ENCODE results near the gene MLH3. TPM values are rescaled to one million over a fixed set of nuclear protein-coding genes. Genes with fewer than 3 reads are reported as not detected.

MLH3 gene
- total and polyA plus RNA-seq, 10 of the 15 experiments (the other 5 are each of a cell fraction or from before 2014, with no cell fraction given) = 12.6 to 31.2 (median 19.6) TPM

DNA sequence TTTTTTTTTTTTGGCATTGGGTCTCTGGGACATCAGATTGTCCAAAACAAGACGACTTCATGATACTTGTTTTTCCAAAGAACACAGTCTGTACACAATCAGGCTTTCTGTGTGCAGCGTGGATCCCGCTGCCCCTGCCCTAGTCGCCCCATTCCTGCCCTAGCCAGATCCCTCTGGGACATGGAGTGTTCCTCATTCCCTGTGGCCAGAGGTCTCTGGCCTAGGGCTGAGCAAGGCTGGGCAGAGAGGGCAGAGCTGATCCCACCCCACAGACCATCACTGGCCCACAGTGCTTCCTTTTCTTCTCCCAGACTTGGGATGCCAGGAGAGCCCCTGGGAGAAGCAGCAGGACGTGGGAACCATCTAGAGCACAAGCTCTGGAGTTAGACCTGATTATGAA, 69.4 kb downstream of the MLH3 start:
- no TSS peak for BruUV-seq (replicated peaks)

GRCh38 chr14:74981462-74981782, 69.8 kb downstream of the MLH3 start:
- Histone ChIP-seq H3K27me3 (replicated peaks in 1 of 2; ENCODE audit: control insufficient read depth in 2 of 2, insufficient read depth in 2 of 2, low read length in 1 of 2) (no peaks in the 10 kb centered on the region), H3K4me2 (ENCODE audit: control insufficient read depth, insufficient read depth) (no peak overlapping the region), H3K27ac (ENCODE audit: control insufficient read depth, insufficient read depth) (no peak overlapping the region), H3K4me1 (ENCODE audit: control insufficient read depth, insufficient read depth, low read length) (peaks cover 5% of the 10 kb centered on the region; the same call in 1 of the 2 replicates), H3K36me3 (ENCODE audit: control insufficient read depth in 2 of 2, insufficient read depth in 2 of 2, low read length in 1 of 2) (no peaks in the 10 kb centered on the region), H3K4me3 (no peak overlapping the region), H3K79me2 (ENCODE audit: control insufficient read depth, insufficient read depth, low read length) (no peaks in the 10 kb centered on the region), H2AFZ (ENCODE audit: control insufficient read depth, low read depth, low read length) (no peak overlapping the region), H4K20me1 (ENCODE audit: control insufficient read depth, insufficient read depth) (no peaks in the 10 kb centered on the region), H3K9ac (ENCODE audit: control insufficient read depth, insufficient read depth, low read length) (no peak overlapping the region), H3K9me3 (replicated peaks; ENCODE audit: control insufficient read depth, insufficient read depth, low read length) (no peaks in the 10 kb centered on the region)
- FAIRE-seq = no peak
- RAD21 ChIA-PET (ENCODE audit: unreplicated experiment) = no interaction called here
- intact Hi-C loops (cut with micrococcal nuclease; ENCODE audit: unreplicated experiment) = no loop called here
- CTCF ChIA-PET = interaction anchor here (0.6 to 1.1 kb wide), 2 partner anchors 40 to 657 kb away, joined by 3 to 4 read pairs; no protein-coding TSS in a partner anchor
- no TSS peak for BruUV-seq (replicated peaks)
- WGBS (ENCODE audit: insufficient coverage, insufficient replicate concordance, low lambda C conversion rate, missing lambda C conversion rate) = 68% methylated on average over 9 of the region's 9 CpGs
- DNase-seq (ENCODE audit: low read depth, low spot score) = no peak
- in situ Hi-C loops (cut with MboI) = no loop called here
- POLR2A ChIA-PET = no interaction called here
- SMC1A ChIA-PET (ENCODE audit: uncharacterized antibody, unreplicated experiment) = interaction anchor here (0.6 kb wide), 1 partner anchor 107 kb away, joined by 3 read pairs; no protein-coding TSS in a partner anchor
- TF ChIP-seq PML (IDR thresholded peaks at IDR 0.05; ENCODE audit: low read length) (no peak), POU2F2 (IDR thresholded peaks at IDR 0.05; ENCODE audit: borderline replicate concordance, low read depth, low read length) (no peak)
- TF ChIP-seq, protein P1, sequence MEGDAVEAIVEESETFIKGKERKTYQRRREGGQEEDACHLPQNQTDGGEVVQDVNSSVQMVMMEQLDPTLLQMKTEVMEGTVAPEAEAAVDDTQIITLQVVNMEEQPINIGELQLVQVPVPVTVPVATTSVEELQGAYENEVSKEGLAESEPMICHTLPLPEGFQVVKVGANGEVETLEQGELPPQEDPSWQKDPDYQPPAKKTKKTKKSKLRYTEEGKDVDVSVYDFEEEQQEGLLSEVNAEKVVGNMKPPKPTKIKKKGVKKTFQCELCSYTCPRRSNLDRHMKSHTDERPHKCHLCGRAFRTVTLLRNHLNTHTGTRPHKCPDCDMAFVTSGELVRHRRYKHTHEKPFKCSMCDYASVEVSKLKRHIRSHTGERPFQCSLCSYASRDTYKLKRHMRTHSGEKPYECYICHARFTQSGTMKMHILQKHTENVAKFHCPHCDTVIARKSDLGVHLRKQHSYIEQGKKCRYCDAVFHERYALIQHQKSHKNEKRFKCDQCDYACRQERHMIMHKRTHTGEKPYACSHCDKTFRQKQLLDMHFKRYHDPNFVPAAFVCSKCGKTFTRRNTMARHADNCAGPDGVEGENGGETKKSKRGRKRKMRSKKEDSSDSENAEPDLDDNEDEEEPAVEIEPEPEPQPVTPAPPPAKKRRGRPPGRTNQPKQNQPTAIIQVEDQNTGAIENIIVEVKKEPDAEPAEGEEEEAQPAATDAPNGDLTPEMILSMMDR (IDR thresholded peaks at IDR 0.05 in 2 of 3, conservative IDR thresholded peaks at IDR 0.05 in 1 of 3; ENCODE audit: control insufficient read depth in 2 of 3, extremely low read depth in 1 of 3, insufficient read depth in 1 of 3, low read depth in 3 of 3, low read length in 3 of 3) = no peak
- ATAC-seq = no peak

More for the DNA sequence above, 69.4 kb downstream of the MLH3 start:
- no peaks in the 10 kb centered on the region for H3K36me3 ChIP-seq (ENCODE audit: control insufficient read depth in 2 of 2, insufficient read depth in 2 of 2, low read length in 1 of 2)
- H3K27ac ChIP-seq (ENCODE audit: control insufficient read depth, insufficient read depth) = no peak overlapping the region
- ChIA-PET RAD21 (ENCODE audit: unreplicated experiment) (no interaction called here), POLR2A (no interaction called here), SMC1A (ENCODE audit: uncharacterized antibody, unreplicated experiment) (interaction anchor here (0.6 kb wide), 1 partner anchor 106 kb away, joined by 3 read pairs; no protein-coding TSS in a partner anchor), CTCF (interaction anchor here (0.6 to 1.1 kb wide), 2 partner anchors 40 to 657 kb away, joined by 3 to 4 read pairs; no protein-coding TSS in a partner anchor)
- H3K27me3 ChIP-seq (replicated peaks in 1 of 2; ENCODE audit: control insufficient read depth in 2 of 2, insufficient read depth in 2 of 2, low read length in 1 of 2) = no peaks in the 10 kb centered on the region
- DNase-seq (ENCODE audit: low read depth, low spot score) (no peak), FAIRE-seq (no peak), ATAC-seq (no peak)
- H3K4me3 ChIP-seq = no peak overlapping the region
- H3K9ac ChIP-seq (ENCODE audit: control insufficient read depth, insufficient read depth, low read length) = no peak overlapping the region
- peaks cover 5% of the 10 kb centered on the region; the same call in 1 of the 2 replicates for H3K4me1 ChIP-seq (ENCODE audit: control insufficient read depth, insufficient read depth, low read length)
- in situ Hi-C loops (cut with MboI) (no loop called here), intact Hi-C loops (cut with micrococcal nuclease; ENCODE audit: unreplicated experiment) (no loop called here)
- H4K20me1 ChIP-seq (ENCODE audit: control insufficient read depth, insufficient read depth) = no peaks in the 10 kb centered on the region
- no peak overlapping the region for H3K4me2 ChIP-seq (ENCODE audit: control insufficient read depth, insufficient read depth)
- no peak overlapping the region for H2AFZ ChIP-seq (ENCODE audit: control insufficient read depth, low read depth, low read length)
- no peaks in the 10 kb centered on the region for H3K79me2 ChIP-seq (ENCODE audit: control insufficient read depth, insufficient read depth, low read length)
- WGBS (ENCODE audit: insufficient coverage, insufficient replicate concordance, low lambda C conversion rate, missing lambda C conversion rate) = 52% methylated on average over 5 of the region's 5 CpGs
- TF ChIP-seq CBFB (IDR thresholded peaks at IDR 0.05; ENCODE audit: low read depth) (no peak), BRCA1 (IDR thresholded peaks at IDR 0.05; ENCODE audit: low read depth, low read length) (no peak)
- no peaks in the 10 kb centered on the region for H3K9me3 ChIP-seq (replicated peaks; ENCODE audit: control insufficient read depth, insufficient read depth, low read length)
